HEK293T (cell line): ENCODE measurements around the gene TMEM179.

ENCODE experiments used
- BHLHE40 ChIP-seq: fragments of 450-650 bp; IDR thresholded peaks from 2 replicates; pipeline ENCODE4 v1.6.1; 2016; ENCODE audit warnings: mild to moderate bottlenecking, moderate library complexity, borderline replicate concordance
- ELF4 ChIP-seq: fragments of 450-650 bp; IDR thresholded peaks from 2 replicates; pipeline ENCODE4 v1.6.1; 2017; ENCODE audit warnings: antibody characterized with exemption
- FOXA1 ChIP-seq: fragments of 450-650 bp; IDR thresholded peaks from 2 replicates; pipeline ENCODE4 v1.6.1; 2016; ENCODE audit warnings: mild to moderate bottlenecking
- FOXK2 ChIP-seq: fragments of 450-650 bp; IDR thresholded peaks from 2 replicates; pipeline ENCODE4 v1.6.1; 2016; ENCODE audit warnings: mild to moderate bottlenecking
- FOXM1 ChIP-seq: fragments of 450-650 bp; IDR thresholded peaks from 2 replicates; pipeline ENCODE4 v1.6.1; 2017; ENCODE audit warnings: mild to moderate bottlenecking, borderline replicate concordance
- HDGF ChIP-seq: fragments of 450-650 bp; IDR thresholded peaks from 2 replicates; pipeline ENCODE4 v1.6.1; 2017; ENCODE audit warnings: antibody characterized with exemption, borderline replicate concordance
- SUZ12 ChIP-seq: fragments of 450-650 bp; IDR thresholded peaks from 2 replicates; pipeline ENCODE4 v1.6.1; 2016; ENCODE audit warnings: mild to moderate bottlenecking

- TF ChIP-seq FOXM1 (no peak), HDGF (no peak), ELF4 (no peak), FOXK2 (no peak), SUZ12 (no peak), FOXA1 (no peak), BHLHE40 (no peak)
These were observed 50.4 kb downstream of the TMEM179 start for GRCh38 chr14:104554088-104554607.
